ENCODE data around the gene MERTK.

The MERTK gene

GRCh38 chr2:111984213-111984604 lies 85.8 kb downstream of the MERTK start:
- TF ChIP-seq FOXP2 (optimal IDR thresholded peaks at IDR 0.05; ENCODE audit: borderline replicate concordance, extremely low read depth, extremely low read length, insufficient read depth) (no peak), REST (IDR thresholded peaks at IDR 0.05; ENCODE audit: insufficient read depth in 1 of 2, low read depth in 2 of 2, low read length in 2 of 2) (no peak), TAF1 (IDR thresholded peaks at IDR 0.05; ENCODE audit: borderline replicate concordance, insufficient read depth, low read length) (no peak), POLR2AphosphoS5 (IDR thresholded peaks at IDR 0.05; ENCODE audit: low read depth, low read length) (no peak), SIN3A (IDR thresholded peaks at IDR 0.05; ENCODE audit: borderline replicate concordance, insufficient read depth, low read length) (no peak)

- no peak for TF ChIP-seq SIN3A (IDR thresholded peaks at IDR 0.05; ENCODE audit: borderline replicate concordance, insufficient read depth, low read length)
- no peak for TF ChIP-seq POLR2AphosphoS5 (IDR thresholded peaks at IDR 0.05; ENCODE audit: low read depth, low read length)
- no peak for TF ChIP-seq FOXP2 (optimal IDR thresholded peaks at IDR 0.05; ENCODE audit: borderline replicate concordance, extremely low read depth, extremely low read length, insufficient read depth)
- no peak for TF ChIP-seq TAF1 (IDR thresholded peaks at IDR 0.05; ENCODE audit: borderline replicate concordance, insufficient read depth, low read length)
- TF ChIP-seq REST (IDR thresholded peaks at IDR 0.05; ENCODE audit: insufficient read depth in 1 of 2, low read depth in 2 of 2, low read length in 2 of 2) = no peak
These were observed 87.1 kb downstream of the MERTK start for GRCh38 chr2:111985514-111985913.

GRCh38 chr2:111986116-111986900 lies 87.9 kb downstream of the MERTK start:
- TF ChIP-seq TAF1 (IDR thresholded peaks at IDR 0.05; ENCODE audit: borderline replicate concordance, insufficient read depth, low read length) (no peak), REST (IDR thresholded peaks at IDR 0.05; ENCODE audit: insufficient read depth in 1 of 2, low read depth in 2 of 2, low read length in 2 of 2) (no peak), SIN3A (IDR thresholded peaks at IDR 0.05; ENCODE audit: borderline replicate concordance, insufficient read depth, low read length) (no peak), FOXP2 (optimal IDR thresholded peaks at IDR 0.05; ENCODE audit: borderline replicate concordance, extremely low read depth, extremely low read length, insufficient read depth) (no peak), POLR2AphosphoS5 (IDR thresholded peaks at IDR 0.05; ENCODE audit: low read depth, low read length) (no peak)

GRCh38 chr2:111990375-111990774 lies 92.0 kb downstream of the MERTK start:
- TF ChIP-seq REST (IDR thresholded peaks at IDR 0.05; ENCODE audit: insufficient read depth in 1 of 2, low read depth in 2 of 2, low read length in 2 of 2) (no peak), POLR2AphosphoS5 (IDR thresholded peaks at IDR 0.05; ENCODE audit: low read depth, low read length) (no peak)

GRCh38 chr2:111990856-111991255 lies 92.4 kb downstream of the MERTK start:
- TF ChIP-seq FOXP2 (optimal IDR thresholded peaks at IDR 0.05; ENCODE audit: borderline replicate concordance, extremely low read depth, extremely low read length, insufficient read depth) = no peak

Data from PFSK-1 (cell line).